ENCODE results near the gene IGSF22. TPM values are rescaled to one million over a fixed set of nuclear protein-coding genes. Genes with fewer than 3 reads are reported as not detected.

The IGSF22 gene
- total and polyA plus RNA-seq, 9 donors, result 0.11 to 1.5 (median 1.0) TPM; not detected in 1

DNA sequence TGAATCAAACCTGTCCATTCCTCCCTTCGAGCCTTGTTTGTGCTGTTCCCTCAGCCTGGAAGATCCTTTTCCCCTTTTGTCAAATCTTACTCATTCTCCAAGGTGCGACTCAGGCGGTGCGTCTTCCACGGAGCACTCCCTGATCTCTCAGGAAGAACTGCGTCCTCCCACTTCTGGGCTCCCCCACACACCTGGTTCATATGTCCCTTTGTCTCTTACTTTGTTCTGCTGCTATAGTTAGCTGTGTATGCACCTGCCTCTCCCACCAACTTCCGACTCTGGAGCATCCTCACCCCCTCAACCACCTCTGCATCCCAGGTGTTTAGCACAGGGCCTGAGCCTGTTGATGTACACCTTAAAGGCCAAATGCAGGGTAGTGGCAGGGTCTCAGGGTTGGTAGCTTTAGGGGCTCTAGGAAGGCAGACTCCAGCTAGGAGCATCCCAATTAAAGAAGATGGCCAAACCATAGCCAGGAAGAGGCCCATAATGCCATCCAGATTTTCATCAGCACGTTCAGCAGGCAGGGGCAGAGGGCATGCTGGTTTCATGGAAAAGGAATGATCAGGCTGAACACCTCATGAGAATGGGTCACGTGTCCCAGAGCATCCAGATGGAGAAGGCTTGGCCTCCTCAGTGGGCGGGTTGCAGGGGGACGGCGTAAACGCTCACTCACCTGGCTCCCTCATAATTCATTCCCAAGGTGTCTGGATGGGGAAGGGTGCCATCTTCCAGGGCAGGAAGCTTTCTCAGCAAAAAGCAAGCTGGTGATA is 45.5 kb upstream of the IGSF22 start:
- 78 to 88% (median 84%) methylated on average over 13 of the region's 13 CpGs for WGBS, 3 donors
- intact Hi-C loops (cut with DNase I), result no loop called here
- H3K27ac ChIP-seq, result no peak overlapping the region
- H3K36me3 ChIP-seq, result no peaks in the 10 kb centered on the region
- H3K4me3 ChIP-seq, result no peak overlapping the region
- H3K4me1 ChIP-seq (ENCODE audit: insufficient read depth), result no peaks in the 10 kb centered on the region
- no peak for DNase-seq
- H3K27me3 ChIP-seq, result no peaks in the 10 kb centered on the region
- H3K9me3 ChIP-seq, result no peaks in the 10 kb centered on the region
- no peak for TF ChIP-seq EP300 (IDR thresholded peaks at IDR 0.05)
- no peak for TF ChIP-seq POLR2A (IDR thresholded peaks at IDR 0.05)
- TF ChIP-seq, protein P1, sequence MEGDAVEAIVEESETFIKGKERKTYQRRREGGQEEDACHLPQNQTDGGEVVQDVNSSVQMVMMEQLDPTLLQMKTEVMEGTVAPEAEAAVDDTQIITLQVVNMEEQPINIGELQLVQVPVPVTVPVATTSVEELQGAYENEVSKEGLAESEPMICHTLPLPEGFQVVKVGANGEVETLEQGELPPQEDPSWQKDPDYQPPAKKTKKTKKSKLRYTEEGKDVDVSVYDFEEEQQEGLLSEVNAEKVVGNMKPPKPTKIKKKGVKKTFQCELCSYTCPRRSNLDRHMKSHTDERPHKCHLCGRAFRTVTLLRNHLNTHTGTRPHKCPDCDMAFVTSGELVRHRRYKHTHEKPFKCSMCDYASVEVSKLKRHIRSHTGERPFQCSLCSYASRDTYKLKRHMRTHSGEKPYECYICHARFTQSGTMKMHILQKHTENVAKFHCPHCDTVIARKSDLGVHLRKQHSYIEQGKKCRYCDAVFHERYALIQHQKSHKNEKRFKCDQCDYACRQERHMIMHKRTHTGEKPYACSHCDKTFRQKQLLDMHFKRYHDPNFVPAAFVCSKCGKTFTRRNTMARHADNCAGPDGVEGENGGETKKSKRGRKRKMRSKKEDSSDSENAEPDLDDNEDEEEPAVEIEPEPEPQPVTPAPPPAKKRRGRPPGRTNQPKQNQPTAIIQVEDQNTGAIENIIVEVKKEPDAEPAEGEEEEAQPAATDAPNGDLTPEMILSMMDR (IDR thresholded peaks at IDR 0.05), result no peak

DNA sequence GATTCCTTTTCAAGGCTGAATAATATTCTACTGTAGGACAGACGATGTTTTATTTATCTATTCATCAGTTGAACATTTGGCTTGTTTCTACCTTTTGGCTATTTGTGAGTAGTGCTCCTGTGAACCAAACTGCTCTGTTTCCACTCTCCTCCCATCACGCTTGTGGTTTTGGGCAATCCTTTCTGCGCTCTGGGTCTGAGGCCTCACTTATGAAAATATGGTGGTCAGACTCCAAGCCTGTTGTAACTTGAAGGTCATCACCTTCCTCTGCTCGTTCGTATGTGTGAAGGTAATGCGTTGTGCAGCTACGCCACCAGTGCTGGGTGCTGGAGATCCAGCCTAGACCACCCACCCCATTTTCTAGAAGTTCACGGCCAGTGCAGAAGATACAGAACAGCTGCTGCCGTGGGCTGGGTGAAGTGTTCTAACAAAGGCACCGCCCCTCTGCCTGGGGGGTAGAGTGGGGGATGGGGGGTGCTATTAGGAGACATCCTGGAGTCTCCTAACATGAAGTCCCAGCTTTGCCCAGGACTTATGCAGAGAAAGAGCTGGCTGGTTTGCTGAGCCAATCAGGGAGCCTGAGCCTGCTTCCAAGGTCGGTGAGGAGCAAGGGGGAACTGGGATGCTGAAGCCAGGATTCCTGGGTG is 44.6 kb upstream of the IGSF22 start:
- TF ChIP-seq EP300 (IDR thresholded peaks at IDR 0.05) (no peak), POLR2A (IDR thresholded peaks at IDR 0.05) (no peak)
- TF ChIP-seq, protein P1 (IDR thresholded peaks at IDR 0.05), result no peak

DNA sequence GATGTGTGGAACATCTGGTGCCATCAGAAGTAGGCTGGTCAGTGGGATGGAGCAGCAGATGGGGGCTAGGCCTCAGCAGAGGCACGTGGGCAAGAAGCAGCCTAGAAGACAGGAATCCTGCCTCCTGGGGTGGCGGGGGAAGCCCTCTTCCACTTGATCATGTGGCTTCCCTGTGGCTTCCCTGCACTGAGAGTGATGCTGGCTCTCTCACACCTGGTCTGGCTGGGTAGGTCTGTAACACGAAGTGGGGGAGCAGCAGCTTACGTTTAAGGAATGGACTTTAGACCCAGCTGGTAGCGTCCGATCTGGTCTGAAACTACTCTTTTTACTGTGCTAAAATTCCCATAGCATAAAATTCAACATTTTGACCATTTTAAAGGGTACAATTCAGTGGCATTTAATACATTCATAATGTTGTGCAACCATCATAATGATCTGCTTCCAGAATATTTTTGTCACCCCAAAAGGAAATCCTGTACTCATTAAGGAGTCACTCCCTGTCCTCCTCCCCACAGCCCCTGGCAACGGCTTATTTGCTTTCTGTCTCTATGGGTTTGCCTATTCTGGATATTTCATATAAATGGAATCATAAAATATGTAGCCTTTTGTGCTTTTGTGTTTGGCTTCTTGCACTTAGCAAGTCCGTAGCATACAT is 43.9 kb upstream of the IGSF22 start:
- DNase-seq, result no peak
- WGBS, 3 donors, result 48 to 58% (median 56%) methylated on average over 8 of the region's 8 CpGs
- intact Hi-C loops (cut with DNase I), result loop anchor here in 2 of 4 donors (10.0 kb wide), 2 partner anchors 225 to 655 kb away; no protein-coding TSS in a partner anchor

More for the DNA sequence above, 44.6 kb upstream of the IGSF22 start:
- no peak for DNase-seq
- H3K4me1 ChIP-seq (ENCODE audit: insufficient read depth), result no peaks in the 10 kb centered on the region
- intact Hi-C loops (cut with DNase I), result no loop called here
- H3K4me3 ChIP-seq, result no peak overlapping the region
- no peaks in the 10 kb centered on the region for H3K36me3 ChIP-seq
- WGBS, 3 donors, result 32 to 42% (median 33%) methylated on average over 11 of the region's 11 CpGs
- H3K9me3 ChIP-seq, result no peaks in the 10 kb centered on the region
- H3K27ac ChIP-seq, result no peak overlapping the region
- no peaks in the 10 kb centered on the region for H3K27me3 ChIP-seq

DNA sequence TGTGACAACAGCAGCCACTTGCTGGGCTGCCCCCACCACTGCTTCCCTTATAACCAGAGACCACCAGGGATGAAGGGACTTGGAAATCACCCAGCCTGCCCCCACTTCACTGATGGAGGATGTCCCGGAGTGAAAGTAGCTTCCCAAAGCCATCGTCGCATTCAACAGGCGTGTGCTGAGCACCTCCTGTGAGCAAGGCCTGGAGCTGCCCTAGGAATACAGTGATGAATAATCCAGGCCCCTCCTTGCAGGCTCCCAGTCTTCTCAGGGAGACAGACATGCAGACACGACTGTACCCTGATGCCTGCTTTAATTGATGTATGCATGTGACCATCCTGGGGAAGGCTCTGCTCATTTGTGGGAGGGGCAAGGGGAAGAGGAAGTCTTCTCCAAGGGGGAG is 43.0 kb upstream of the IGSF22 start:
- Histone ChIP-seq H3K4me3 (no peak overlapping the region), H3K27me3 (no peaks in the 10 kb centered on the region), H3K36me3 (no peaks in the 10 kb centered on the region), H3K9me3 (no peaks in the 10 kb centered on the region), H3K4me1 (ENCODE audit: insufficient read depth) (no peaks in the 10 kb centered on the region), H3K27ac (no peak overlapping the region)
- intact Hi-C loops (cut with DNase I), result loop anchor here in 2 of 4 donors (10.0 kb wide), 2 partner anchors 224 to 654 kb away; no protein-coding TSS in a partner anchor
- DNase-seq, result no peak
- 79 to 88% (median 83%) methylated on average over 5 of the region's 5 CpGs for WGBS, 3 donors
- TF ChIP-seq, protein P1 (IDR thresholded peaks at IDR 0.05), result no peak
- TF ChIP-seq EP300 (IDR thresholded peaks at IDR 0.05) (no peak), POLR2A (IDR thresholded peaks at IDR 0.05) (no peak)

More for the DNA sequence above, 43.9 kb upstream of the IGSF22 start:
- Histone ChIP-seq H3K9me3 (no peaks in the 10 kb centered on the region), H3K4me3 (no peak overlapping the region), H3K36me3 (no peaks in the 10 kb centered on the region), H3K27ac (no peak overlapping the region), H3K4me1 (ENCODE audit: insufficient read depth) (no peaks in the 10 kb centered on the region), H3K27me3 (no peaks in the 10 kb centered on the region)
- no peak for TF ChIP-seq POLR2A (IDR thresholded peaks at IDR 0.05)
- TF ChIP-seq EP300 (IDR thresholded peaks at IDR 0.05), result no peak
- TF ChIP-seq, protein P1 (IDR thresholded peaks at IDR 0.05), result no peak

Measured in ovary (tissue), 9 donors.